Measurements from ENCODE around the gene GLO1. TPM values are rescaled to one million over a fixed set of nuclear protein-coding genes. Genes with fewer than 3 reads are reported as not detected.
A peak's percentile ranks its signal among the peaks of the same experiment; 100 is the strongest.

GLO1 gene
- total and polyA plus RNA-seq, 2 donors from 2014 or later, result 67.3 to 126 TPM

- Histone ChIP-seq H3K9ac (ENCODE audit: low read length in 3 of 3) (no peak overlapping the region), H3K9me3 (ENCODE audit: control insufficient read depth in 2 of 3, insufficient read depth in 1 of 3, low read length in 3 of 3) (no peaks in the 10 kb centered on the region), H3K27me3 (ENCODE audit: control insufficient read depth, insufficient read depth, low read length) (no peaks in the 10 kb centered on the region), H3K4me3 (ENCODE audit: low read length in 3 of 3) (no peak overlapping the region), H3K36me3 (ENCODE audit: control insufficient read depth in 2 of 3, insufficient read depth in 3 of 3, low read length in 3 of 3) (peaks cover 3 to 9% (median 4%) of the 10 kb centered on the region in 3 donors), H3K27ac (ENCODE audit: low read depth in 2 of 2, low read length in 2 of 2) (no peak overlapping the region), H3K4me1 (ENCODE audit: control insufficient read depth in 2 of 3, insufficient read depth in 2 of 3, low read depth in 1 of 3, low read length in 3 of 3) (no peaks in the 10 kb centered on the region)
- intact Hi-C loops (cut with DNase I), result no loop called here
- peak in 3 of 5 donors; percentile 14 to 70 (median 63) for DNase-seq
- peak; percentile 73 for FAIRE-seq
- TF ChIP-seq CTCF (IDR thresholded peaks at IDR 0.05; ENCODE audit: borderline replicate concordance, extremely low read depth, insufficient read depth), result peak; percentile 40
These were observed 31.0 kb downstream of the GLO1 start for GRCh38 chr6:38671885-38672467.

GRCh38 chr6:38658418-38659167, 44.4 kb downstream of the GLO1 start:
- intact Hi-C loops (cut with DNase I), result no loop called here

GRCh38 chr6:38656896-38657295, 46.0 kb downstream of the GLO1 start:
- no peaks in the 10 kb centered on the region for H3K4me1 ChIP-seq (ENCODE audit: control insufficient read depth in 2 of 3, insufficient read depth in 2 of 3, low read depth in 1 of 3, low read length in 3 of 3)
- no peak for DNase-seq
- H3K36me3 ChIP-seq (ENCODE audit: control insufficient read depth in 2 of 3, insufficient read depth in 3 of 3, low read length in 3 of 3), result peaks cover 0 to 2% (median 2%) of the 10 kb centered on the region in 3 donors
- no peak overlapping the region for H3K4me3 ChIP-seq (ENCODE audit: low read length in 3 of 3)
- no peak overlapping the region for H3K27ac ChIP-seq (ENCODE audit: low read depth in 2 of 2, low read length in 2 of 2)
- no peaks in the 10 kb centered on the region for H3K9me3 ChIP-seq (ENCODE audit: control insufficient read depth in 2 of 3, insufficient read depth in 1 of 3, low read length in 3 of 3)
- intact Hi-C loops (cut with DNase I), result no loop called here
- no peak overlapping the region for H3K9ac ChIP-seq (ENCODE audit: low read length in 3 of 3)
- H3K27me3 ChIP-seq (ENCODE audit: control insufficient read depth, insufficient read depth, low read length), result no peaks in the 10 kb centered on the region
- no peak for TF ChIP-seq CTCF (IDR thresholded peaks at IDR 0.05; ENCODE audit: borderline replicate concordance, extremely low read depth, insufficient read depth)
- FAIRE-seq, result no peak

More at GRCh38 chr6:38658418-38659167, 44.4 kb downstream of the GLO1 start:
- DNase-seq, result no peak
- Histone ChIP-seq H3K4me3 (ENCODE audit: low read length in 3 of 3) (no peak overlapping the region), H3K4me1 (ENCODE audit: control insufficient read depth in 2 of 3, insufficient read depth in 2 of 3, low read depth in 1 of 3, low read length in 3 of 3) (no peaks in the 10 kb centered on the region), H3K27ac (ENCODE audit: low read depth in 2 of 2, low read length in 2 of 2) (no peak overlapping the region), H3K27me3 (ENCODE audit: control insufficient read depth, insufficient read depth, low read length) (no peaks in the 10 kb centered on the region), H3K36me3 (ENCODE audit: control insufficient read depth in 2 of 3, insufficient read depth in 3 of 3, low read length in 3 of 3) (peaks cover 0 to 2% (median 2%) of the 10 kb centered on the region in 3 donors), H3K9ac (ENCODE audit: low read length in 3 of 3) (no peak overlapping the region), H3K9me3 (ENCODE audit: control insufficient read depth in 2 of 3, insufficient read depth in 1 of 3, low read length in 3 of 3) (no peaks in the 10 kb centered on the region)
- FAIRE-seq, result no peak
- no peak for TF ChIP-seq CTCF (IDR thresholded peaks at IDR 0.05; ENCODE audit: borderline replicate concordance, extremely low read depth, insufficient read depth)

All from kidney (tissue), 14 donors.